Caco-2 (cell line): Measurements from ENCODE around the gene OR11H6. TPM values are rescaled to one million over a fixed set of nuclear protein-coding genes. Genes with fewer than 3 reads are reported as not detected.

Experiments used
- BruUV-seq: library from RNA; stranded (reverse); fragments of 400-500 nt; replicated peaks from 2 replicates; lab custom pipeline; 2021; lab: Mats Ljungman, UMichigan
- CTCF ChIA-PET: fragments of 300-600 bp; sonication (Branson Sonifier 250); formaldehyde crosslinking; loops from one replicate; lab custom pipeline; 2022; ENCODE audit warnings: antibody characterized with exemption; lab: Charles Lee
- POLR2A ChIA-PET: fragments of 300-600 bp; sonication (Branson Sonifier 250); formaldehyde crosslinking; loops from one replicate; lab custom pipeline; 2022; ENCODE audit warnings: antibody characterized with exemption; lab: Charles Lee
- DNase-seq, 2 experiments: peaks; one replicate each; pipeline versions ENCODE4 v3.0.0 to v3.0.0-alpha.2; 2020 to 2022
- H3K27me3 ChIP-seq: replicated peaks from 2 replicates; pipeline ENCODE4 v1.6.0; 2011; ENCODE audit warnings: low read length; ENCODE audit not compliant: control insufficient read depth, insufficient read depth
- H3K36me3 ChIP-seq: 2 replicates; pipeline ENCODE4 v1.5.1; 2011; ENCODE audit warnings: low read length; ENCODE audit not compliant: control insufficient read depth, insufficient read depth
- H3K4me1 ChIP-seq: fragments of 250-450 bp; sonication (Bioruptor Pico); 2 replicates; pipeline ENCODE4 v1.5.1; 2020; ENCODE audit warnings: mild to moderate bottlenecking
- H3K4me3 ChIP-seq: 2 replicates; pipeline ENCODE4 v1.5.1; 2011; ENCODE audit warnings: low read depth, mild to moderate bottlenecking, control low read depth, low read length
- H3K9me3 ChIP-seq: fragments of 250-450 bp; sonication (Bioruptor Pico); 2 replicates; pipeline ENCODE4 v1.5.1; 2020; ENCODE audit warnings: mild to moderate bottlenecking, moderate library complexity
- H3K27ac Mint-ChIP-seq: one replicate; pipeline ENCODE4 v1.8.0; 2022; ENCODE audit warnings: mixed read lengths; ENCODE audit not compliant: unreplicated experiment
- H3K27me3 Mint-ChIP-seq: one replicate; pipeline ENCODE4 v1.8.0; 2022; ENCODE audit warnings: mixed read lengths; ENCODE audit not compliant: insufficient read depth, unreplicated experiment
- H3K36me3 Mint-ChIP-seq: one replicate; pipeline ENCODE4 v1.8.0; 2022; ENCODE audit warnings: mild to moderate bottlenecking, mixed read lengths; ENCODE audit not compliant: insufficient read depth, unreplicated experiment
- H3K4me1 Mint-ChIP-seq: one replicate; pipeline ENCODE4 v1.8.0; 2022; ENCODE audit warnings: low read depth, mixed read lengths; ENCODE audit not compliant: unreplicated experiment
- H3K4me3 Mint-ChIP-seq: one replicate; pipeline ENCODE4 v1.8.0; 2022; ENCODE audit warnings: mild to moderate bottlenecking, moderate library complexity, mixed read lengths; ENCODE audit not compliant: unreplicated experiment
- H3K9me3 Mint-ChIP-seq: one replicate; pipeline ENCODE4 v1.8.0; 2022; ENCODE audit warnings: mixed read lengths; ENCODE audit not compliant: unreplicated experiment
- CTCF ChIP-seq, 2 experiments: fragments of 200-600 bp in 1 of 2; IDR thresholded peaks; 1 replicate in 1 of 2; 2 replicates in 1 of 2; pipeline versions ENCODE4 v1.5.1 to v1.8.0; 2011 to 2022; ENCODE audit warnings: antibody characterized with exemption in 1 of 2, control low read depth in 1 of 2, inconsistent platforms in 1 of 2, low read depth in 1 of 2, low read length in 1 of 2, mild to moderate bottlenecking in 1 of 2, moderate library complexity in 1 of 2; ENCODE audit not compliant: insufficient read depth in 1 of 2, severe bottlenecking in 1 of 2, unreplicated experiment in 1 of 2
- intact Hi-C: fragments of 100-400 bp; cut with micrococcal nuclease; formaldehyde crosslinking; loops from one replicate; pipeline ENCODE4 v1.10.0; 2022; ENCODE audit not compliant: unreplicated experiment
- total RNA-seq: library from RNA; stranded (reverse); gene quantifications from 2 replicates; pipeline ENCODE4 v1.2.3, GENCODE V29; 2022

The OR11H6 gene
- total RNA-seq, 1 experiment from 2014 or later = not detected

- Histone ChIP-seq H3K9me3 (no peaks in the 10 kb centered on the region), H3K4me1 (no peaks in the 10 kb centered on the region), H3K36me3 (no peaks in the 10 kb centered on the region), H3K27me3 (no peaks in the 10 kb centered on the region), H3K4me3 (no peak overlapping the region)
- BruUV-seq = no TSS peak
- no peak overlapping the region for H3K27ac Mint-ChIP-seq
- H3K9me3 Mint-ChIP-seq = no peaks in the 10 kb centered on the region
- no peaks in the 10 kb centered on the region for H3K36me3 Mint-ChIP-seq
- ChIA-PET CTCF (no interaction called here), POLR2A (no interaction called here)
- no peak overlapping the region for H3K4me3 Mint-ChIP-seq
- intact Hi-C loops = no loop called here
- peaks cover 7% of the 10 kb centered on the region for H3K4me1 Mint-ChIP-seq
- H3K27me3 Mint-ChIP-seq = peaks cover 16% of the 10 kb centered on the region
- no peak for TF ChIP-seq CTCF (IDR thresholded peaks at IDR 0.05; ENCODE audit: insufficient read depth in 1 of 2, low read depth in 1 of 2, low read length in 1 of 2, severe bottlenecking in 1 of 2, unreplicated experiment in 1 of 2)
- DNase-seq = no peak
Observed at GRCh38 chr14:20197459-20197858, 26.1 kb upstream of the OR11H6 start.

- peaks cover 10% of the 10 kb centered on the region for H3K27me3 Mint-ChIP-seq
- no peaks in the 10 kb centered on the region for H3K9me3 Mint-ChIP-seq
- peaks cover 7% of the 10 kb centered on the region for H3K4me1 Mint-ChIP-seq
- ChIA-PET CTCF (no interaction called here), POLR2A (no interaction called here)
- intact Hi-C loops = no loop called here
- H3K36me3 Mint-ChIP-seq = no peaks in the 10 kb centered on the region
- H3K27ac Mint-ChIP-seq = no peak overlapping the region
- no peak for TF ChIP-seq CTCF (IDR thresholded peaks at IDR 0.05; ENCODE audit: insufficient read depth in 1 of 2, low read depth in 1 of 2, low read length in 1 of 2, severe bottlenecking in 1 of 2, unreplicated experiment in 1 of 2)
- no peak overlapping the region for H3K4me3 Mint-ChIP-seq
- Histone ChIP-seq H3K4me1 (no peaks in the 10 kb centered on the region), H3K36me3 (no peaks in the 10 kb centered on the region), H3K27me3 (no peaks in the 10 kb centered on the region), H3K9me3 (no peaks in the 10 kb centered on the region), H3K4me3 (no peak overlapping the region)
- BruUV-seq = no TSS peak
- DNase-seq = no peak
Observed at GRCh38 chr14:20198991-20199390, 24.5 kb upstream of the OR11H6 start.

GRCh38 chr14:20204721-20205120 is 18.8 kb upstream of the OR11H6 start:
- Histone ChIP-seq H3K36me3 (no peaks in the 10 kb centered on the region), H3K9me3 (no peaks in the 10 kb centered on the region), H3K4me3 (no peak overlapping the region), H3K4me1 (no peaks in the 10 kb centered on the region), H3K27me3 (no peaks in the 10 kb centered on the region)
- DNase-seq = no peak
- no peak overlapping the region for H3K27ac Mint-ChIP-seq
- H3K36me3 Mint-ChIP-seq = no peaks in the 10 kb centered on the region
- no TSS peak for BruUV-seq
- no peaks in the 10 kb centered on the region for H3K27me3 Mint-ChIP-seq
- CTCF ChIA-PET = no interaction called here
- H3K4me1 Mint-ChIP-seq = no peaks in the 10 kb centered on the region
- no peak overlapping the region for H3K4me3 Mint-ChIP-seq
- intact Hi-C loops = no loop called here
- H3K9me3 Mint-ChIP-seq = no peaks in the 10 kb centered on the region
- POLR2A ChIA-PET = no interaction called here
- TF ChIP-seq CTCF (IDR thresholded peaks at IDR 0.05; ENCODE audit: insufficient read depth in 1 of 2, low read depth in 1 of 2, low read length in 1 of 2, severe bottlenecking in 1 of 2, unreplicated experiment in 1 of 2) = no peak
